HG02884 (cell line): Measurements from ENCODE around the gene TMEM184A.
A peak's percentile ranks its signal among the peaks of the same experiment; 100 is the strongest.
"Not testable (repeated sequence)": the region's sequence is repeated elsewhere in the genome, so short reads cannot be mapped to it uniquely, and the experiment has no call there.

Experiments used
- ATAC-seq: cut with Tn5 transposase; IDR thresholded peaks from one replicate; pipeline ENCODE4 v1.9.1; 2021; ENCODE audit warnings: mild to moderate bottlenecking, moderate library complexity; ENCODE audit not compliant: unreplicated experiment

TMEM184A gene

GRCh38 chr7:1590887-1591286 is 34.9 kb upstream of the TMEM184A start:
- no peak for ATAC-seq

- no peak for ATAC-seq
Observed at GRCh38 chr7:1590476-1590875, 34.5 kb upstream of the TMEM184A start.

GRCh38 chr7:1588978-1589377 is 33.0 kb upstream of the TMEM184A start:
- ATAC-seq: no peak

GRCh38 chr7:1587738-1588137 is 31.7 kb upstream of the TMEM184A start:
- ATAC-seq: no peak

GRCh38 chr7:1586827-1587705 is 31.1 kb upstream of the TMEM184A start:
- ATAC-seq: no peak

GRCh38 chr7:1586126-1586826 is 30.3 kb upstream of the TMEM184A start:
- ATAC-seq: no peak

- no peak for ATAC-seq
Observed at GRCh38 chr7:1585142-1585981, 29.4 kb upstream of the TMEM184A start.

- no peak for ATAC-seq
Observed at GRCh38 chr7:1584700-1585099, 28.7 kb upstream of the TMEM184A start.

GRCh38 chr7:1583241-1583930 is 27.4 kb upstream of the TMEM184A start:
- ATAC-seq: not testable (repeated sequence)

- ATAC-seq: no peak
Observed at GRCh38 chr7:1580422-1581030, 24.5 kb upstream of the TMEM184A start.

- no peak for ATAC-seq
Observed at GRCh38 chr7:1579481-1580421, 23.7 kb upstream of the TMEM184A start.

GRCh38 chr7:1578513-1578912 is 22.5 kb upstream of the TMEM184A start:
- no peak for ATAC-seq

GRCh38 chr7:1576521-1577253 is 20.7 kb upstream of the TMEM184A start:
- no peak for ATAC-seq

GRCh38 chr7:1575809-1576208 is 19.8 kb upstream of the TMEM184A start:
- no peak for ATAC-seq

- ATAC-seq: no peak
Observed at GRCh38 chr7:1572111-1572822, 16.3 kb upstream of the TMEM184A start.

GRCh38 chr7:1569833-1570632 is 14.0 kb upstream of the TMEM184A start, which contains the start of gene PSMG3:
Gene PSMG3, minus strand, starts transcription at chr7:1570032. Its CDS starts 693 bp downstream, at chr7:1569339.
- peak; percentile 82 for ATAC-seq

GRCh38 chr7:1569440-1569832 is 13.4 kb upstream of the TMEM184A start:
- ATAC-seq: no peak
